ENCODE data around the gene NDFIP2.
A peak's percentile ranks its signal among the peaks of the same experiment; 100 is the strongest.

The NDFIP2 gene

DNA sequence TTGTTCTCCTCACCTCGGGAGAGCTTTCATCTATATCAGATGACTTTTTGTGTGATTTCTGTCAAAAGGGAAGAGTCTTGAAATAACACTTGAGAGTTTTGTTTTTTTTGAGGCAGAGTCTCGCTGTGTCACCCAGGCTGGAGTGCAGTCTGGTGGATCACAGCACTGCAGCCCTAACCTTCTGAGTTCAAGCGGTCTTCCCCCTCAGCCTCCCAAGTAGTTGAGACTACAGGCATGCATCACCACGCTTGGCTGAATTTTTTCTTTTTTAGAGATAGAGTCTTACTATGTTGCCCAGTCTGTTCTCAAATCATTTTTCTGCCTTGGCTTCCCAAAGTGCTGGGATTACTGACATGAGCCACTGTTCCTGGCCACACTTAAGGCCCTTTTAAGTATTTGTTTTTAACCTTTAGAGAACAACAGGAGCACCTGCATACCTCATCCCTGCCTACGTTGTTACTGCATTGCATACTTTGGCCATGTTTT, 11.4 kb downstream of the NDFIP2 start:
- no peak for DNase-seq (ENCODE audit: extremely low spot score)
- CTCF ChIA-PET = no interaction called here
- POLR2A ChIA-PET = interaction anchor here (1.1 to 5.6 kb wide), 2 partner anchors 11 to 86 kb away, joined by 3 to 35 read pairs; partner anchors contain the start of genes NDFIP2 and RBM26
- TF ChIP-seq ZNF384 (IDR thresholded peaks at IDR 0.05) (peak; percentile 4; the same call in 1 of the 2 replicates), LEF1 (IDR thresholded peaks at IDR 0.05; ENCODE audit: borderline replicate concordance) (no peak)

GRCh38 chr13:79492918-79493594, 12.1 kb downstream of the NDFIP2 start:
- ChIA-PET CTCF (interaction anchor here (1.6 kb wide), 1 partner anchor 9 kb away, joined by 4 read pairs; no protein-coding TSS in a partner anchor), POLR2A (interaction anchor here (1.2 to 5.6 kb wide), 2 partner anchors 12 to 87 kb away, joined by 4 to 35 read pairs; partner anchors contain the start of genes NDFIP2 and RBM26)
- TF ChIP-seq HDGF (IDR thresholded peaks at IDR 0.05; ENCODE audit: borderline replicate concordance) = no peak
- TF ChIP-seq TARDBP (IDR thresholded peaks at IDR 0.05) = peak; percentile 46; the same call in 1 of the 2 replicates
- TF ChIP-seq FOXM1 (IDR thresholded peaks at IDR 0.05; ENCODE audit: borderline replicate concordance) = no peak
- TF ChIP-seq ARNT (IDR thresholded peaks at IDR 0.05) = peak; percentile 59; the same call in 1 of the 2 replicates
- no peak for TF ChIP-seq ZNF384 (IDR thresholded peaks at IDR 0.05)
- peak; percentile 70 for TF ChIP-seq PKNOX1 (IDR thresholded peaks at IDR 0.05)
- TF ChIP-seq CTBP1 (IDR thresholded peaks at IDR 0.05; ENCODE audit: borderline replicate concordance) = peak; percentile 69
- TF ChIP-seq BHLHE40 (IDR thresholded peaks at IDR 0.05; ENCODE audit: borderline replicate concordance) = no peak
- TF ChIP-seq FOXK2 (IDR thresholded peaks at IDR 0.05) = peak; percentile 73
- no peak for TF ChIP-seq FOXA1 (IDR thresholded peaks at IDR 0.05)
- TF ChIP-seq L3MBTL2 (conservative IDR thresholded peaks at IDR 0.05) = peak; percentile 33; the same call in 1 of the 2 replicates
- no peak for TF ChIP-seq LEF1 (IDR thresholded peaks at IDR 0.05; ENCODE audit: borderline replicate concordance)
- TF ChIP-seq SP1 (IDR thresholded peaks at IDR 0.05) = no peak
- no peak for TF ChIP-seq SUZ12 (IDR thresholded peaks at IDR 0.05)
- TF ChIP-seq NFRKB (IDR thresholded peaks at IDR 0.05) = no peak
- TF ChIP-seq ELF4 (IDR thresholded peaks at IDR 0.05) = no peak
- no peak for DNase-seq (ENCODE audit: extremely low spot score)

DNA sequence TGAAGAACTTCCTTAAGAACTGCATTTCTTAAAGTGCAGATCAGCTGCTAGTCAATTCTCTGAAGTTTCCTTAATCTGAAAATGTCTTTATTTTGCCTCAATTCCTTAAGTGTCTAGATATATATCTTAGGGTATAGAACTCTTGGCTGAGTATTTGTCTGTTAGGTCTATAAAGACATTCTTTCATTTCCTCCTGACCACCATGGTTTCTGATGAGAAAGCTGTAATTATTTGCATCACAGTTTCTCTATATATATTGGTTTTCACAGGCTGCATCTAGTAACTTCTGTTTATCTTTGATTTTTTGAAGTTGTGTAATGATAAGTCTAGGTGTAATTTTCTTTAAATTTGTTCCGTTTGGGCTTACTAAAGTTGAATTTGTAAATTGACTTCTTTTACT, 15.2 kb downstream of the NDFIP2 start:
- DNase-seq (ENCODE audit: extremely low spot score) = no peak
- ChIA-PET POLR2A (no interaction called here), CTCF (no interaction called here)
- TF ChIP-seq ELF4 (IDR thresholded peaks at IDR 0.05) (peak; percentile 18; the same call in 1 of the 2 replicates), TARDBP (IDR thresholded peaks at IDR 0.05) (no peak)

GRCh38 chr13:79497064-79497463, 16.1 kb downstream of the NDFIP2 start:
- POLR2A ChIA-PET = no interaction called here

GRCh38 chr13:79497852-79498251, 16.9 kb downstream of the NDFIP2 start:
- POLR2A ChIA-PET = interaction anchor here (1.4 kb wide), 1 partner anchor 14 kb away, joined by 3 read pairs; no protein-coding TSS in a partner anchor
- no peak for TF ChIP-seq PKNOX1 (IDR thresholded peaks at IDR 0.05)
- TF ChIP-seq CTBP1 (IDR thresholded peaks at IDR 0.05; ENCODE audit: borderline replicate concordance) = no peak
- no peak for TF ChIP-seq SP1 (IDR thresholded peaks at IDR 0.05)
- no peak for TF ChIP-seq ELF4 (IDR thresholded peaks at IDR 0.05)
- TF ChIP-seq FOXK2 (IDR thresholded peaks at IDR 0.05) = no peak
- no peak for TF ChIP-seq SUZ12 (IDR thresholded peaks at IDR 0.05)
- DNase-seq (ENCODE audit: extremely low spot score) = no peak
- CTCF ChIA-PET = interaction anchor here (1.5 kb wide), 1 partner anchor 9 kb away, joined by 3 read pairs; no protein-coding TSS in a partner anchor

More at GRCh38 chr13:79497064-79497463, 16.1 kb downstream of the NDFIP2 start:
- no peak for DNase-seq (ENCODE audit: extremely low spot score)
- TF ChIP-seq ELF4 (IDR thresholded peaks at IDR 0.05) (no peak), L3MBTL2 (conservative IDR thresholded peaks at IDR 0.05) (no peak), CTBP1 (IDR thresholded peaks at IDR 0.05; ENCODE audit: borderline replicate concordance) (no peak), FOXA1 (IDR thresholded peaks at IDR 0.05) (no peak), SUZ12 (IDR thresholded peaks at IDR 0.05) (no peak), TARDBP (IDR thresholded peaks at IDR 0.05) (no peak), BHLHE40 (IDR thresholded peaks at IDR 0.05; ENCODE audit: borderline replicate concordance) (no peak), HDGF (IDR thresholded peaks at IDR 0.05; ENCODE audit: borderline replicate concordance) (no peak), SP1 (IDR thresholded peaks at IDR 0.05) (no peak), PKNOX1 (IDR thresholded peaks at IDR 0.05) (no peak)
- CTCF ChIA-PET = interaction anchor here (1.5 kb wide), 1 partner anchor 8 kb away, joined by 3 read pairs; no protein-coding TSS in a partner anchor

GRCh38 chr13:79500829-79501228, 19.9 kb downstream of the NDFIP2 start:
- DNase-seq (ENCODE audit: extremely low spot score) = no peak
- TF ChIP-seq L3MBTL2 (conservative IDR thresholded peaks at IDR 0.05) (no peak), ZNF384 (IDR thresholded peaks at IDR 0.05) (no peak), ARNT (IDR thresholded peaks at IDR 0.05) (no peak), FOXM1 (IDR thresholded peaks at IDR 0.05; ENCODE audit: borderline replicate concordance) (no peak), BHLHE40 (IDR thresholded peaks at IDR 0.05; ENCODE audit: borderline replicate concordance) (no peak), PKNOX1 (IDR thresholded peaks at IDR 0.05) (no peak), FOXA1 (IDR thresholded peaks at IDR 0.05) (no peak), HDGF (IDR thresholded peaks at IDR 0.05; ENCODE audit: borderline replicate concordance) (no peak), ELF4 (IDR thresholded peaks at IDR 0.05) (no peak), NFRKB (IDR thresholded peaks at IDR 0.05) (no peak), SP1 (IDR thresholded peaks at IDR 0.05) (no peak), LEF1 (IDR thresholded peaks at IDR 0.05; ENCODE audit: borderline replicate concordance) (no peak), TARDBP (IDR thresholded peaks at IDR 0.05) (no peak), FOXK2 (IDR thresholded peaks at IDR 0.05) (no peak)
- CTCF ChIA-PET = interaction anchor here (0.6 kb wide), 1 partner anchor 101 kb away, joined by 3 read pairs; no protein-coding TSS in a partner anchor
- POLR2A ChIA-PET = interaction anchor here (4.3 kb wide), 1 partner anchor 20 kb away, joined by 14 read pairs; the partner anchor contains the start of gene NDFIP2

Data from HEK293T (cell line).